ENCODE data around the gene PLAGL1.

The PLAGL1 gene

DNA sequence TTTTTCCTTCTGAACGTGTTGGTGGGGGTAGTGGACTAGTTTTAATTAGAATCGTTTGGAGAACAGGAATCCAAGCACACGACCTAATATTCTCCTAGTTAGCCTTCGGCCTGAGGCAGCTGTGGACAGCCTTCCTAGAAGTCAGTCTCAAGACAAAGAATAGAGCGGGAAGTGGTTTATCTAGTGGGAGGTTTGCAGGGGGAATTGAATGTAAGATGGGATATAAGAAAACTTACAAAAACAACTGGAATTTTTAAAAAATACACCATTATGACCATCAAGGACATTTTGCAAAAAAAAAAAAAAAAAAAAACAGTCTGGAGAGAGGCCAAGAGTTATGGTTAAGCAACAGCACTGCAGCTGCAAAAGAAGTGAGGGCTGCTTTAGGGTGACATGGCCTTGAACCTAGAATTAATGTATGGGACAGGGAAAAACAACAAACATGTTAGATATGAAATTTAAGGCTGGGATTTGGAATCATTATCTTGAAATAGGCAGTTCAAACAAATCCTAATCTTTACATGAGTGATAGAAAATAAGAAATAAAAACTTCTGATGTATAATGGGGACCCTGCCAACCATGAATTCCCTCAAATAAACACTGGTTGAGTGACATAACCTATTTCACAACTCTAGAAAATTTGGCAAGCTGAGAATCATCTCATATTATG is 40.2 kb downstream of the PLAGL1 start:
- FAIRE-seq = no peak
- no peak for DNase-seq (ENCODE audit: low spot score)

DNA sequence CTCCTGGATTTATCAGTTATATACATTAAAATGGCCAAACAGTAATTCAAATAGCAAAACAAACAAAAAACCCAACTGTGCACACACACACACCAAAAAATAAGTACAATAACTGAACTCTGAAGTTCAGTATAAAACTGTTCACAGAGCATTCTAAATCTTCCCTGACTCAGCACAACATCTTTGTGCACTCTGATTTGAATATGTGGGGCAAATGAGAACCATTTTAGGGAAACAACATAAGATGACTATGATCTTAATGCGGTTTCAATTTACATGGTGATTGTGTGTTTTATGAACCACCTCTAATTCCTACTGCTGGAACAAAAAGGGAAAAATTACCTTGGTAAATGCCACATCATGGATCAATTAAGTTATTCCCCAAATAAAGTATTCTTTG is 41.7 kb downstream of the PLAGL1 start:
- no peak for DNase-seq (ENCODE audit: low spot score)
- FAIRE-seq = no peak

GRCh38 chr6:143965503-143966171 is 42.4 kb downstream of the PLAGL1 start:
- DNase-seq (ENCODE audit: low spot score) (peak; percentile 7), FAIRE-seq (no peak)

DNA sequence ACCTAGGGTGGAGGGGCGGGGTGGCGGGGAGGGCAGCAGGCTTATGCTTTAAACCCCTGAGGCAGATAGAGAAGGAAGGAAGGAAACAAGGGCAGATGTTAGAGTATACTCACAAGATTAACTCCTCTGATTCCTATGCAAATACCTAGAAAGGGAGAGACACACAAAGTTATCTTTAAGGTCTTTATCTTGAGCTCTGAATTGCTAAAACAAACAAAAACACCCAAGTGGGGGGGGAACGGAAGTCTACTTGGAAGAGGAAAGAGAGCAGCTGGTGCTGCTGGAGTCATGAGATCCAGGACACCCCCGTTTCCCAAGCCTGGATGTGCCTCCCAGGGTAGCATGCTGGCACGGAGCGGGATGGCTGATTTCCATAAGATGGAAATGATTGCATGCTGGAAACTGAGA is 43.4 kb downstream of the PLAGL1 start:
- DNase-seq (ENCODE audit: low spot score) (no peak), FAIRE-seq (no peak)

GRCh38 chr6:143963158-143963919 is 44.7 kb downstream of the PLAGL1 start:
- no peak for FAIRE-seq

GRCh38 chr6:143961886-143962878 is 45.9 kb downstream of the PLAGL1 start:
- no peak for FAIRE-seq
- no peak for DNase-seq (ENCODE audit: low spot score)

More at GRCh38 chr6:143963158-143963919, 44.7 kb downstream of the PLAGL1 start:
- no peak for DNase-seq (ENCODE audit: low spot score)

GRCh38 chr6:143961066-143961465 is 47.0 kb downstream of the PLAGL1 start:
- no peak for FAIRE-seq
- no peak for DNase-seq (ENCODE audit: low spot score)

DNA sequence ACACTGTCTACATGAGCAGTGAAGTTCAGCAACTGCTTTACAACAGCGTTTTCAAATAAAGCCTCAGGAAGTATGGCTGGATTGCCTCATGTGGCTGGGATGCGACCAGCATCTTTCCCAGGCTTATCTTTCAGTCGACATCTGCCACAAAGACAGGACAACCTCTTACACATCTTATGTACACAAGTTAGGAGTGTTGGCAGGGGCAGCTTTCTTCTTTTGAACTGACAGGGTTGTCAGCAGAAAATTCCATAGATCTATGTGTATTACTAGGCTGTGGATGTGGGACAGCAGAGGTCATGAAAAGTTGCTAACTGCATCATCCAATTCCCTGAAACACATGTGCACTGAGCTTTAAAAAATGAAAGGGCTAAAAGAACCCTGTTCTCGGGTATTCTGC is 48.1 kb downstream of the PLAGL1 start:
- DNase-seq (ENCODE audit: low spot score) (no peak), FAIRE-seq (no peak)

DNA sequence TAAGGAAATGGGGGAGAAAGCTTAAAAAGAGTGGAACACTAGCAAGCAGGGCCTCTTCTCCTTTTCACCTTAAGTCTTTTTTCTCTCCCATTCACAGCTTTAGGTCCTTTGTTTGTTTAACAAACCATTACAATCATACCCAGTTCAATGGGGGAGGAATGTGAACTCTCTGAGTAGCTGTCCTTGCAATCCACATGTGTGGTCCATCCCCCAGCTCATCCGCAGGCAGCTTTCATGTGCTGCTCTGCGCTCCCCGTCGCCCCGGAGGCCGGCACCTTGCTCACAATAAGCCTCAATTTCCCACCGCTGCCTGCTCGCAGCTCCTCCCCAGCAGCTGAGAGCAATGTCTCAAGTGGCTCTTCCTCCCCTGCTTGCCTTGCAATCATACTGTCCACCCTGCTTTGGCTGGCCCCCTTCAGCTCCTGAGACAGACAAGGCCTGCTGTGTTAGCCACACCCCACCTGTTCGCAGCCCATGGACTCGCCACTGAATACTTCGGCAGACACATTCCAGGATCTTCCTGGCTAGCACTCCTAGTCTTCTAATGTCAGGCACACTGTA is 49.1 kb downstream of the PLAGL1 start:
- FAIRE-seq = no peak
- DNase-seq (ENCODE audit: low spot score) = no peak

DNA sequence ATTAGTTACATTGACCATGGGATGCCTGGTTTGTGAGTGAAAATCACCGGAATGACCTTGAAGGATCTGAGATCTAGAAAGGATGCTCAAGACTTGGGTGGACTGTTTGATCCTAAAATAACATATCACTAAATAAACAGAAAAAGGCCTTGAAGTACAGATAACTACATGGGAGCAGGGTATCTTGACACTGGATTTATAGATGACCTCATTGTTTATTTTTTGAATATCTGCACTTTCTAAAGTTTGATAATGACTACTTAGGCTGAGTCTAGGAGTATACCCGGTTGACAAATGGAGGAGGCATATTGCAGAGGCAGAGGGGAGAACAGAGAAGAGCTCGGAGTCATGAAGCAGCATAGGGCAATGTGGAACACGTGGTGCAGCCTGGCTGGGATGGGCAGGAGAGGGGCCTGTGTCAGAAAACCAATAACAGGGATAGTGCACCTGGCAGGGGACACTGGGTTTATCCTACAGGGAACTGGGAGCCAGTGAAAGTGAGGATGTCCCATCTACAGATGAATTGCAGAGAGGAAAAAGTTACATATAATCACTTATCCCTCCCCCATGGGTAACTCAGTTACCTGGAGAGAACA is 50.3 kb downstream of the PLAGL1 start:
- FAIRE-seq = no peak

GRCh38 chr6:143955971-143956370 is 52.1 kb downstream of the PLAGL1 start:
- no peak for DNase-seq (ENCODE audit: low spot score)
- no peak for FAIRE-seq

More for the DNA sequence above, 50.3 kb downstream of the PLAGL1 start:
- DNase-seq (ENCODE audit: low spot score) = no peak

- DNase-seq (ENCODE audit: low spot score) (no peak), FAIRE-seq (no peak)
Measured at GRCh38 chr6:143953922-143954321, 54.1 kb downstream of the PLAGL1 start.

DNA sequence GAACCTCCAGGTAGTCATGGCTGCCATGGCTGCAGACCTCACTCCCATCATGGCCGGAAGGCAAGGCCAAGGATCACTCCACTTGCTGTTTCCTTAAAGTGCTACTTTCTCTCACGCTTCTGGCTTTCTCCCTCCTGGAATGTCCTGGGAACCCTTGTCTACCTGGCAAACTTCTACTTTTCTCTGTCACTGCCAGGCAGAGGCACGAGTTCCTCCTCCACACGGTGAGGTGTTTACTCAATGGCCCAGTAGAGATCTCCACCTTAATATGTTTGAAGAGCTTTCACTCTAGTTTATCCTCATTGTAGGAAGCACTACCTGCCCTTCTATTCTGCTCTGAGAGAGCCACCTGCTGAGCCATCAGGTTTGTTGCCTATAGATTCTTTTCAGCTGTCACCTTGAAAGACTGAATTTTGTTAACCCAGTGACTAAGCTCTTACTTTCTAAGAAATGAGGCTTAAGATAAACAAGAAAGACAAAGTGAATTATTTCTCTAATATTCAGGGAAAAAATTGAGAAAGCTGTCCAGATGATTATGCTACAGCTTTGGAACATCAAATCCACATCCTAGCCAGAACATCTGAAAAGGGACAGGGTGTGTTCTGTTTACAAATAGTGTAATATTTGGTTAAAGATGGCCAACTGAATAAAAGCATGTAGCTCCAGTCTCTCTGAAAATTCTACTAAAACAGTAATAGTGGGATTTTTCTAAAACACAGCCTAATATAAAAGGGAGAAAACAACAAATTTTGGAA is 54.9 kb downstream of the PLAGL1 start:
- FAIRE-seq (no peak), DNase-seq (ENCODE audit: low spot score) (no peak)

GRCh38 chr6:143952060-143952778 is 55.8 kb downstream of the PLAGL1 start:
- FAIRE-seq (no peak), DNase-seq (ENCODE audit: low spot score) (no peak)

DNA sequence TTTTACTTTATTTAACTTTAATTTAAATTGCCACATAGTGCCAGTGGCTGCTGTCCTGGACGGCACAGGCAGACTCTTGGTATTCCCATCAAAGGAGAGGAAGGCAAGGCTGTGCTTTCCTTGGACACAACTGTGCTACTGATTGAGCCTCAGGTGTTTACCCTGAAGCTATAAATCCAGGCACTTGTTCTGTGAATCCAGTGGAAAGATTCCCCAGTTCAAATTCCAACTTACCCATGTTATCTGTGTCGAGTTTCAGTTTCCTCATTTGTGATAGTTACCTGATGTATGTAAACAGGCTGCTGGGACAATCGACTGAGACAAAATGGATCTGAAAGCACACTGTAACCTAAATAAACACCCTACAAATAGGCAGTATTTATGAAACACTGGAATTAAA is 57.2 kb downstream of the PLAGL1 start:
- FAIRE-seq = no peak

GRCh38 chr6:143949962-143950361 is 58.1 kb downstream of the PLAGL1 start:
- FAIRE-seq (no peak), DNase-seq (ENCODE audit: low spot score) (no peak)

More for the DNA sequence above, 57.2 kb downstream of the PLAGL1 start:
- DNase-seq (ENCODE audit: low spot score) = no peak

DNA sequence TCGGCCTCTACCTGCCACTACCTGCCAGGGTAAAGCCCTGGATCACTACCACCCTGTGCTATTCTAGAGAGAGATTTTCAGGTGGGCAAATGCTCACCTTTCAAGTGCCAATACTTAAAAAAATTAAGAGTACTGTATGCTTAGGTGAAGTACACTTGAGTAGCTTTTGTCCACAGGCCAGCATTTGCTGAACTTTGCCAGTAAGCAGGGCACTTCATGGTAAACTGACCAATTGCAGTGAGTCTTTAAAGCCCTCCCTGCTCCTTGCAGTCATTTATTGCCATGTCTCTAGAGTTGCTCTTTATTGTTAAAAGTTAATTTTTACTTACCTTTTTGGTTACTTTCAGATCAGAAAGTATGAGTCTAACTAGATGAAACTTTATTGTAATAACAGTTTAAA is 58.5 kb downstream of the PLAGL1 start:
- no peak for DNase-seq (ENCODE audit: low spot score)
- no peak for FAIRE-seq

GRCh38 chr6:143948208-143948607 is 59.9 kb downstream of the PLAGL1 start:
- DNase-seq (ENCODE audit: low spot score) (no peak), FAIRE-seq (no peak)
